CD14-positive monocyte (primary cell): ENCODE data around the gene TIMM50. TPM values are rescaled to one million over a fixed set of nuclear protein-coding genes. Genes with fewer than 3 reads are reported as not detected.

Source experiments
- DNase-seq, 3 donors: peaks; one replicate each; pipeline ENCODE4 v3.0.0-alpha.2; 2011 to 2022
- H2AFZ ChIP-seq: 2 replicates; pipeline ENCODE4 v1.6.0; 2012; ENCODE audit warnings: mild to moderate bottlenecking, low read depth, low read length, inconsistent platforms; ENCODE audit not compliant: insufficient read depth, poor library complexity, severe bottlenecking
- H3K27ac ChIP-seq, 2 donors: 1 replicate in 1 of 2; 2 replicates in 1 of 2; pipeline ENCODE4 v1.5.1; 2012 to 2013; ENCODE audit warnings: low read length in 2 of 2, control low read depth in 1 of 2, inconsistent platforms in 1 of 2, low read depth in 1 of 2, mild to moderate bottlenecking in 1 of 2
- H3K27me3 ChIP-seq, 2 donors: one replicate each; pipeline versions ENCODE4 v1.6.0 to v1.6.1; 2011 to 2013; ENCODE audit warnings: low read length in 2 of 2; ENCODE audit not compliant: control insufficient read depth in 2 of 2, insufficient read depth in 2 of 2
- H3K36me3 ChIP-seq, 2 donors: replicated peaks in 1 of 2; 1 replicate in 1 of 2; 2 replicates in 1 of 2; pipeline versions ENCODE4 v1.5.1 to v1.6.1; 2012 to 2013; ENCODE audit warnings: low read length in 2 of 2, control low read depth in 1 of 2, inconsistent platforms in 1 of 2, mild to moderate bottlenecking in 1 of 2; ENCODE audit not compliant: insufficient read depth in 2 of 2, control insufficient read depth in 1 of 2
- H3K4me1 ChIP-seq, 2 donors: 1 replicate in 1 of 2; 2 replicates in 1 of 2; pipeline versions ENCODE4 v1.5.1 to v1.6.1; 2012 to 2013; ENCODE audit warnings: low read length in 2 of 2, control low read depth in 1 of 2, inconsistent platforms in 1 of 2, mild to moderate bottlenecking in 1 of 2, moderate library complexity in 1 of 2; ENCODE audit not compliant: insufficient read depth in 2 of 2, control insufficient read depth in 1 of 2
- H3K4me2 ChIP-seq: replicated peaks from 2 replicates; pipeline ENCODE3; 2012; ENCODE audit warnings: low read length, moderate library complexity, mild to moderate bottlenecking; ENCODE audit not compliant: poor library complexity, severe bottlenecking; ENCODE audit errors: extremely low read depth
- H3K4me3 ChIP-seq, 3 experiments: fragments of 200-600 bp in 1 of 3; sonication (generic) in 1 of 3; replicated peaks in 1 of 3; 1 replicate in 2 of 3; 2 replicates in 1 of 3; pipeline ENCODE4 v1.5.1; 2011 to 2013; ENCODE audit warnings: low read length in 3 of 3, mild to moderate bottlenecking in 3 of 3, control low read depth in 2 of 3, low read depth in 2 of 3, inconsistent platforms in 1 of 3, moderate library complexity in 1 of 3
- H3K79me2 ChIP-seq: 2 replicates; pipeline ENCODE4 v1.6.0; 2012; ENCODE audit warnings: mild to moderate bottlenecking, control low read depth, inconsistent platforms, low read length, moderate library complexity; ENCODE audit not compliant: insufficient read depth
- H3K9ac ChIP-seq: 2 replicates; pipeline ENCODE4 v1.6.0; 2017; ENCODE audit warnings: low read length, mild to moderate bottlenecking; ENCODE audit not compliant: insufficient read depth, poor library complexity, severe bottlenecking
- H3K9me3 ChIP-seq, 2 donors: replicated peaks in 1 of 2; 1 replicate in 1 of 2; 2 replicates in 1 of 2; pipeline versions ENCODE4 v1.5.1 to v1.6.1; 2012 to 2013; ENCODE audit warnings: low read length in 2 of 2, control low read depth in 1 of 2; ENCODE audit not compliant: control insufficient read depth in 1 of 2, insufficient read depth in 1 of 2
- H4K20me1 ChIP-seq: 2 replicates; pipeline ENCODE4 v1.6.0; 2012; ENCODE audit warnings: mild to moderate bottlenecking, low read length, control low read depth, moderate library complexity; ENCODE audit not compliant: insufficient read depth
- H3K27ac Mint-ChIP-seq, 7 donors: one replicate each; pipeline ENCODE4 v1.8.0; 2020; ENCODE audit warnings: mild to moderate bottlenecking in 7 of 7, mixed read lengths in 7 of 7, moderate library complexity in 6 of 7, inconsistent platforms in 2 of 7
- H3K27me3 Mint-ChIP-seq, 3 donors: one replicate each; pipeline ENCODE4 v1.8.0; 2021 to 2022; ENCODE audit warnings: low read depth in 3 of 3, mild to moderate bottlenecking in 3 of 3, mixed read lengths in 3 of 3, moderate library complexity in 3 of 3, inconsistent platforms in 1 of 3
- H3K36me3 Mint-ChIP-seq, 2 donors: one replicate each; pipeline ENCODE4 v1.8.0; 2020; ENCODE audit warnings: mixed read lengths in 2 of 2, inconsistent platforms in 1 of 2, mild to moderate bottlenecking in 1 of 2
- H3K4me1 Mint-ChIP-seq: one replicate; pipeline ENCODE4 v1.8.0; 2020; ENCODE audit warnings: mild to moderate bottlenecking, mixed read lengths
- H3K4me3 Mint-ChIP-seq, 2 donors: one replicate each; pipeline ENCODE4 v1.8.0; 2020; ENCODE audit warnings: mild to moderate bottlenecking in 2 of 2, mixed read lengths in 2 of 2, moderate library complexity in 1 of 2
- H3K9me3 Mint-ChIP-seq, 7 donors: one replicate each; pipeline ENCODE4 v1.8.0; 2020 to 2022; ENCODE audit warnings: mixed read lengths in 7 of 7, mild to moderate bottlenecking in 6 of 7, moderate library complexity in 6 of 7, inconsistent platforms in 2 of 7
- WGBS: methylation state at CpG from one replicate; pipeline ENCODE4 v1.1.5; 2013; ENCODE audit warnings: missing lambda C conversion rate; ENCODE audit not compliant: insufficient coverage; 5-methylcytosine and 5-hydroxymethylcytosine counted together
- intact Hi-C, 2 donors: fragments of 100-400 bp; cut with micrococcal nuclease; formaldehyde crosslinking; loops; one replicate each; pipeline versions ENCODE4 v1.15.0 to v1.15.1; 2023
- polyA plus RNA-seq, 3 donors: library from polyadenylated mRNA; depleted of rRNA in 1 of 3; unstranded in 2 of 3; stranded (reverse) in 1 of 3; fragments of 300-500 nt in 2 of 3; fragments of >200 nt in 1 of 3; fragmentation: Illumina TruSeq in 2 of 3; gene quantifications; 1 replicate in 2 of 3; 2 replicates in 1 of 3; pipeline ENCODE4 v1.2.3, GENCODE V29; 2012 to 2021
- TF ChIP-seq, protein P1 (sequence below): fragments of 200-600 bp; IDR thresholded peaks from one replicate; pipeline ENCODE4 v1.8.0; 2022; ENCODE audit warnings: antibody characterized with exemption, mild to moderate bottlenecking

TIMM50 gene
- polyA plus RNA-seq, 3 donors = 22.0 to 54.6 (median 43.8) TPM

DNA sequence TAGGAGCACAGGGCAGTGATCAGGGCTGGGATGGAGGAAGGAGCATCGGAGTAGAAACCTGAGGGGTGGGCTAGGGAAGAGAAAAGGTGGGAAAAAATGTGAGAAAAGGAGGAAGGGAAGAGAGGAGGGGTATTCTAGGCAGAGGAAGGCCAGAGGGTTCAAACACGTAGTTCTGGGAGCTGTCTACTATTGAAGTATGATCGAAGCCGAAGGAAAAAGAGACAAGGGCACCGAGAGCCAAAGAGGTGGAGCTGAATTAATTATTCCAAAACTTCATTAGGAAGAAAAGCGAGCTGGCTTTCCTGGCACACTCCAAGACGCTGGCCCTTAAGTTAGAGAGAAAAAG lies 25.9 kb downstream of the TIMM50 start:
- 64% methylated on average over 7 of the region's 7 CpGs for WGBS
- Histone ChIP-seq H2AFZ (peak overlapping the region; percentile 61), H3K27me3 (peaks cover 17 to 56% of the 10 kb centered on the region in 2 donors), H3K4me3 (peak overlapping the region in 1 of 3 experiments; percentile 59), H3K27ac (no peak overlapping the region), H3K4me2 (peak overlapping the region; percentile 41), H4K20me1 (no peaks in the 10 kb centered on the region), H3K36me3 (no peaks in the 10 kb centered on the region), H3K79me2 (no peaks in the 10 kb centered on the region), H3K4me1 (peaks cover 7 to 15% of the 10 kb centered on the region in 2 donors), H3K9ac (no peak overlapping the region), H3K9me3 (no peaks in the 10 kb centered on the region)
- DNase-seq = no peak
- Mint-ChIP-seq H3K27me3 (peaks cover 45 to 80% (median 62%) of the 10 kb centered on the region in 3 donors), H3K4me3 (peak overlapping the region in 1 of 2 donors; percentile 66), H3K4me1 (peaks cover 11% of the 10 kb centered on the region), H3K27ac (no peak overlapping the region), H3K36me3 (peaks cover 0 to 5% of the 10 kb centered on the region in 2 donors), H3K9me3 (peaks cover 0 to 21% (median 14%) of the 10 kb centered on the region in 7 donors)
- intact Hi-C loops = no loop called here
- TF ChIP-seq, protein P1, sequence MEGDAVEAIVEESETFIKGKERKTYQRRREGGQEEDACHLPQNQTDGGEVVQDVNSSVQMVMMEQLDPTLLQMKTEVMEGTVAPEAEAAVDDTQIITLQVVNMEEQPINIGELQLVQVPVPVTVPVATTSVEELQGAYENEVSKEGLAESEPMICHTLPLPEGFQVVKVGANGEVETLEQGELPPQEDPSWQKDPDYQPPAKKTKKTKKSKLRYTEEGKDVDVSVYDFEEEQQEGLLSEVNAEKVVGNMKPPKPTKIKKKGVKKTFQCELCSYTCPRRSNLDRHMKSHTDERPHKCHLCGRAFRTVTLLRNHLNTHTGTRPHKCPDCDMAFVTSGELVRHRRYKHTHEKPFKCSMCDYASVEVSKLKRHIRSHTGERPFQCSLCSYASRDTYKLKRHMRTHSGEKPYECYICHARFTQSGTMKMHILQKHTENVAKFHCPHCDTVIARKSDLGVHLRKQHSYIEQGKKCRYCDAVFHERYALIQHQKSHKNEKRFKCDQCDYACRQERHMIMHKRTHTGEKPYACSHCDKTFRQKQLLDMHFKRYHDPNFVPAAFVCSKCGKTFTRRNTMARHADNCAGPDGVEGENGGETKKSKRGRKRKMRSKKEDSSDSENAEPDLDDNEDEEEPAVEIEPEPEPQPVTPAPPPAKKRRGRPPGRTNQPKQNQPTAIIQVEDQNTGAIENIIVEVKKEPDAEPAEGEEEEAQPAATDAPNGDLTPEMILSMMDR = no peak

DNA sequence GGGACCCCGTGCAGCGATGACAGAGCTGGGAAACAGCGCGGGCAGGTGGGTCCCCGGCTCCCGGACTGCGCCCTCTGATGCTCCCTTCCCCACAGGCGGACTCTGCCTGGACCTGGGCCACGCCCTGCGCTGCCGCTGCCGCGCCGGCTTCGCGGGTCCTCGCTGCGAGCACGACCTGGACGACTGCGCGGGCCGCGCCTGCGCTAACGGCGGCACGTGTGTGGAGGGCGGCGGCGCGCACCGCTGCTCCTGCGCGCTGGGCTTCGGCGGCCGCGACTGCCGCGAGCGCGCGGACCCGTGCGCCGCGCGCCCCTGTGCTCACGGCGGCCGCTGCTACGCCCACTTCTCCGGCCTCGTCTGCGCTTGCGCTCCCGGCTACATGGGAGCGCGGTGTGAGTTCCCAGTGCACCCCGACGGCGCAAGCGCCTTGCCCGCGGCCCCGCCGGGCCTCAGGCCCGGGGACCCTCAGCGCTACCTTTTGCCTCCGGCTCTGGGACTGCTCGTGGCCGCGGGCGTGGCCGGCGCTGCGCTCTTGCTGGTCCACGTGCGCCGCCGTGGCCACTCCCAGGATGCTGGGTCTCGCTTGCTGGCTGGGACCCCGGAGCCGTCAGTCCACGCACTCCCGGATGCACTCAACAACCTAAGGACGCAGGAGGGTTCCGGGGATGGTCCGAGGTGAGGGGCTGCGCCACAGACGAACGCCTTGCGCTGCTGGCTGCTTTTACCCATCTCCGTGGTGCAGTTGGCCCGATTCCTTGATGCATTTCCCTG lies 26.5 kb downstream of the TIMM50 start:
- peaks cover 7 to 15% of the 10 kb centered on the region in 2 donors for H3K4me1 ChIP-seq
- peaks cover 17 to 52% of the 10 kb centered on the region in 2 donors for H3K27me3 ChIP-seq
- intact Hi-C loops = no loop called here
- no peak overlapping the region for H3K27ac ChIP-seq
- no peaks in the 10 kb centered on the region for H3K9me3 ChIP-seq
- WGBS = 6% methylated on average over 96 of the region's 96 CpGs
- H3K36me3 Mint-ChIP-seq = peaks cover 0 to 5% of the 10 kb centered on the region in 2 donors
- peak overlapping the region; percentile 61 for H2AFZ ChIP-seq
- H3K27ac Mint-ChIP-seq = no peak overlapping the region
- peaks cover 11% of the 10 kb centered on the region for H3K4me1 Mint-ChIP-seq
- TF ChIP-seq, protein P1 = no peak
- peak overlapping the region; percentile 51 to 82 for H3K4me3 Mint-ChIP-seq
- no peaks in the 10 kb centered on the region for H4K20me1 ChIP-seq
- peak overlapping the region; percentile 41 for H3K4me2 ChIP-seq
- peaks cover 0 to 21% (median 14%) of the 10 kb centered on the region in 7 donors for H3K9me3 Mint-ChIP-seq
- no peaks in the 10 kb centered on the region for H3K79me2 ChIP-seq
- H3K9ac ChIP-seq = no peak overlapping the region
- H3K4me3 ChIP-seq = peak overlapping the region in 1 of 3 experiments; percentile 59
- DNase-seq = peak in 1 of 3 donors; percentile 3
- H3K27me3 Mint-ChIP-seq = peaks cover 46 to 78% (median 63%) of the 10 kb centered on the region in 3 donors
- no peaks in the 10 kb centered on the region for H3K36me3 ChIP-seq
